ENCODE measurements around the gene MYMX. TPM values are rescaled to one million over a fixed set of nuclear protein-coding genes. Genes with fewer than 3 reads are reported as not detected.
"Not testable (repeated sequence)": the region's sequence is repeated elsewhere in the genome, so short reads cannot be mapped to it uniquely, and the experiment has no call there.

Gene MYMX
- total RNA-seq, 1 experiment from 2014 or later = not detected

GRCh38 chr6:44192428-44193041 is 24.2 kb upstream of the MYMX start:
- ChIA-PET CTCF (interaction anchor here (0.6 kb wide), 1 partner anchor 10 kb away, joined by 3 read pairs; no protein-coding TSS in a partner anchor), POLR2A (ENCODE audit: low non-redundant PET) (no interaction called here)
- no peaks in the 10 kb centered on the region for H3K36me3 ChIP-seq (ENCODE audit: insufficient read depth, low read length, poor library complexity, severe bottlenecking)
- no peaks in the 10 kb centered on the region for H3K9me3 ChIP-seq (ENCODE audit: low read depth, low read length, poor library complexity, severe bottlenecking)
- no peak overlapping the region for H3K27ac ChIP-seq (ENCODE audit: low read depth, low read length, poor library complexity, severe bottlenecking)
- no peak overlapping the region for H3K4me3 ChIP-seq (ENCODE audit: low read depth, low read length, poor library complexity, severe bottlenecking)
- H3K27me3 ChIP-seq (replicated peaks; ENCODE audit: insufficient read depth, low read depth, low read length, poor library complexity) = no peaks in the 10 kb centered on the region
- intact Hi-C loops (cut with micrococcal nuclease; ENCODE audit: unreplicated experiment) = no loop called here
- no peak for TF ChIP-seq EZH2 (IDR thresholded peaks at IDR 0.05; ENCODE audit: borderline replicate concordance, low read depth, low read length, poor library complexity, severe bottlenecking)
- TF ChIP-seq CTCF (conservative IDR thresholded peaks at IDR 0.05; ENCODE audit: low read depth, low read length) = no peak
- BruUV-seq (replicated peaks) = no TSS peak
- no peaks in the 10 kb centered on the region for H3K4me1 ChIP-seq (ENCODE audit: insufficient read depth, low read length, poor library complexity, severe bottlenecking)
- DNase-seq (ENCODE audit: low spot score) = no peak

DNA sequence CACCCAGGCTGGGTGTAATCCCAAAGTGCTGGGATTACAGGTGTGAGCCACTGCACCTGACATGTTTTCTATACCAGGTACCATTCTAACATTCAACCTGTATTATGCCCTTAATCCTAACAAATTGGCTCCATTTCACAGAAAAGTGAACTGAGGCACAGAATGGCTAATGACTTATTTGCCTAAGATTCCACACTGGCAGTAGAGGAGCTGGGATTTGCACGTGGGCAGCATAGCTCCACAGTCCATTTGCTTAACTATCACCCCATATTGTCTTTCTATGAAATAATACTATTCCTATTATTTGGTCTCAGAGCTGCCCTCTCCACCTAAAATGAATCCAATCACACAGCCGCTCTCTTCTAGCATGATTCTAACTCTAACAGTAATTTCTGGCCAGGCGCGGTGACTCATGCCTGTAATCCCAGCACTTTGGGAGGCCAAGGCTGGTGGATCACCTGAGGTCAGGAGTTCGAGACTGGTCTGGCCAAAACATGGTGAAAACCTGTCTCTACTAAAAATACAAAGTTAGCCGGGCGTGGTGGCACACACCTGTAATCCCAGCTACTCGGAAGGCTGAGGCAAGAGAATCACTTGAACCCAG is 23.3 kb upstream of the MYMX start:
- Histone ChIP-seq H3K4me1 (ENCODE audit: insufficient read depth, low read length, poor library complexity, severe bottlenecking) (no peaks in the 10 kb centered on the region), H3K27me3 (replicated peaks; ENCODE audit: insufficient read depth, low read depth, low read length, poor library complexity) (no peaks in the 10 kb centered on the region), H3K9me3 (ENCODE audit: low read depth, low read length, poor library complexity, severe bottlenecking) (no peaks in the 10 kb centered on the region), H3K36me3 (ENCODE audit: insufficient read depth, low read length, poor library complexity, severe bottlenecking) (no peaks in the 10 kb centered on the region), H3K27ac (ENCODE audit: low read depth, low read length, poor library complexity, severe bottlenecking) (no peak overlapping the region), H3K4me3 (ENCODE audit: low read depth, low read length, poor library complexity, severe bottlenecking) (no peak overlapping the region)
- ChIA-PET CTCF (no interaction called here), POLR2A (ENCODE audit: low non-redundant PET) (no interaction called here)
- TF ChIP-seq EZH2 (IDR thresholded peaks at IDR 0.05; ENCODE audit: borderline replicate concordance, low read depth, low read length, poor library complexity, severe bottlenecking) (no peak), CTCF (conservative IDR thresholded peaks at IDR 0.05; ENCODE audit: low read depth, low read length) (no peak)
- no TSS peak for BruUV-seq (replicated peaks)
- intact Hi-C loops (cut with micrococcal nuclease; ENCODE audit: unreplicated experiment) = no loop called here
- DNase-seq (ENCODE audit: low spot score) = no peak

- Histone ChIP-seq H3K4me1 (ENCODE audit: insufficient read depth, low read length, poor library complexity, severe bottlenecking) (no peaks in the 10 kb centered on the region), H3K27ac (ENCODE audit: low read depth, low read length, poor library complexity, severe bottlenecking) (no peak overlapping the region), H3K27me3 (replicated peaks; ENCODE audit: insufficient read depth, low read depth, low read length, poor library complexity) (no peaks in the 10 kb centered on the region), H3K36me3 (ENCODE audit: insufficient read depth, low read length, poor library complexity, severe bottlenecking) (no peaks in the 10 kb centered on the region), H3K4me3 (ENCODE audit: low read depth, low read length, poor library complexity, severe bottlenecking) (no peak overlapping the region), H3K9me3 (ENCODE audit: low read depth, low read length, poor library complexity, severe bottlenecking) (no peaks in the 10 kb centered on the region)
- intact Hi-C loops (cut with micrococcal nuclease; ENCODE audit: unreplicated experiment) = no loop called here
- CTCF ChIA-PET = no interaction called here
- POLR2A ChIA-PET (ENCODE audit: low non-redundant PET) = no interaction called here
- no TSS peak for BruUV-seq (replicated peaks)
- TF ChIP-seq CTCF (conservative IDR thresholded peaks at IDR 0.05; ENCODE audit: low read depth, low read length) = no peak
- TF ChIP-seq EZH2 (IDR thresholded peaks at IDR 0.05; ENCODE audit: borderline replicate concordance, low read depth, low read length, poor library complexity, severe bottlenecking) = no peak
- DNase-seq (ENCODE audit: low spot score) = no peak
These were observed 22.4 kb upstream of the MYMX start for GRCh38 chr6:44194326-44194725.

DNA sequence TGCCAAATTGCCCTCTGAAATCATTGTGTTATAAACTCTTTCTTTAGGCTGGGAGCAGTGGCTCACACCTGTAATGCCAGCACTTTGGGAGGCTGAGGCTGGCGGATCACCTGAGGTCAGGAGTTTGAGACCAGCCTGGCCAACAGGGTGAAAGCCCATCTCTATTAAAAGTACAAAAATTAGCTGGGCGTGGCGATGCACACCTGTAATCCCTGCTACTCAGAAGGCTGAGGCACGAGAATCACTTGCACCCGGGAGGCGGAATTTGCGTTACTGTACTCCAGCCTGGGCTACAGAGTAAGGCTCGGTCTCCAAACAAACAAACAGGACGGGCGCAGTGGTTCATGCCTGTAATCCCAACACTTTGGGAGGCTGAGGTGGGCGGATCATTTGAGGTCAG is 20.4 kb upstream of the MYMX start:
- H3K9me3 ChIP-seq (ENCODE audit: low read depth, low read length, poor library complexity, severe bottlenecking); BruUV-seq (replicated peaks); intact Hi-C loops (cut with micrococcal nuclease; ENCODE audit: unreplicated experiment); H3K4me1 ChIP-seq (ENCODE audit: insufficient read depth, low read length, poor library complexity, severe bottlenecking); H3K4me3 ChIP-seq (ENCODE audit: low read depth, low read length, poor library complexity, severe bottlenecking); POLR2A ChIA-PET (ENCODE audit: low non-redundant PET); H3K27ac ChIP-seq (ENCODE audit: low read depth, low read length, poor library complexity, severe bottlenecking); CTCF ChIA-PET; H3K36me3 ChIP-seq (ENCODE audit: insufficient read depth, low read length, poor library complexity, severe bottlenecking); DNase-seq (ENCODE audit: low spot score); H3K27me3 ChIP-seq (replicated peaks; ENCODE audit: insufficient read depth, low read depth, low read length, poor library complexity): not testable (repeated sequence)

Measured in A673 (cell line).